D721Med (cell line): Measurements from ENCODE around the gene DUSP1.

ENCODE experiments used
- DNase-seq: peaks from one replicate; pipeline ENCODE4 v3.0.0; 2011; ENCODE audit warnings: low spot score; ENCODE audit not compliant: insufficient read length
- FAIRE-seq: peaks from 2 replicates; lab custom pipeline; 2011; peaks lifted over from hg19 to GRCh38; lab: Jason Lieb, UNC
- TF ChIP-seq, protein P1 (sequence below): IDR thresholded peaks from 2 replicates; pipeline ENCODE4 v1.5.1; 2012; ENCODE audit warnings: mild to moderate bottlenecking, control low read depth; ENCODE audit not compliant: insufficient read depth; ENCODE audit errors: missing control alignments

The DUSP1 gene

DNA sequence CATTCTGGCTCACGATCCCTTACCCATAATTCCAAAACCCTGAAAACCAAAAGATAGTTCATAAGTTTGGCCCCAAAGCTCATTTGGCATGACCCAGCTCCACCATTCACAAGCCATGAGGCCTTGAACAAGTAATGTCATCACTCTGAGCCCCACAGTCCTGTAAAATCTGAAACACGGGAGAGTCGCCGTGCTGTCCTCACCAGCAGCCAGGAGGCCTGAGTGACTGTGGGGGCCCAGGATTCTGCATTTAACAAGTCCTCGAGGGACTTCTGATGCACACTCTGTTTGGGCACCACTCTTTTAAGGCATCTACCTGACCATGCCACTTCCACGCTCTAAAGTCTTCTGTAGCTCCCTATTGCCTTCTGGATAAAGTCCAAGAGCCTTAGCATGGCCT is 40.8 kb downstream of the DUSP1 start:
- FAIRE-seq: no peak
- DNase-seq: no peak

DNA sequence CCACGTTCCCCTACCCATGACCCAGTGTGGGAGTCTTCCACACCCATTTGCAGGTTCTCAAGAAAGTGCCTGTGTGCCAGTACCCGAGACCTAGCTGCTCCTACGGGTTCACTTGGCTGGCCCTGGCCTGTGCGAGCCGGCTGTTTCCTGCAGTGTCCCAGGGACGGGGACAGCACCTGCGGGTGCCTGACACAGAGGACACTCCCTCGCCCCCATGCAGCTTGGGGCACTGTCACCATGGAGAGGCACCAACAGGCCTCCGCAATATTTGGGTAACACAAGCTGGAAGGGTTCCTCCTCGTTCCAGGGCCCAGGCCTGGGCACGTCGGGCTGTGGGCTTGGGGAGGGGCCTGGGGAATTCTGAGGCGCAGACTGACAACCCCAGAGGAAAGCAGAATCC is 41.4 kb downstream of the DUSP1 start:
- FAIRE-seq (no peak), DNase-seq (no peak)
- TF ChIP-seq, protein P1, sequence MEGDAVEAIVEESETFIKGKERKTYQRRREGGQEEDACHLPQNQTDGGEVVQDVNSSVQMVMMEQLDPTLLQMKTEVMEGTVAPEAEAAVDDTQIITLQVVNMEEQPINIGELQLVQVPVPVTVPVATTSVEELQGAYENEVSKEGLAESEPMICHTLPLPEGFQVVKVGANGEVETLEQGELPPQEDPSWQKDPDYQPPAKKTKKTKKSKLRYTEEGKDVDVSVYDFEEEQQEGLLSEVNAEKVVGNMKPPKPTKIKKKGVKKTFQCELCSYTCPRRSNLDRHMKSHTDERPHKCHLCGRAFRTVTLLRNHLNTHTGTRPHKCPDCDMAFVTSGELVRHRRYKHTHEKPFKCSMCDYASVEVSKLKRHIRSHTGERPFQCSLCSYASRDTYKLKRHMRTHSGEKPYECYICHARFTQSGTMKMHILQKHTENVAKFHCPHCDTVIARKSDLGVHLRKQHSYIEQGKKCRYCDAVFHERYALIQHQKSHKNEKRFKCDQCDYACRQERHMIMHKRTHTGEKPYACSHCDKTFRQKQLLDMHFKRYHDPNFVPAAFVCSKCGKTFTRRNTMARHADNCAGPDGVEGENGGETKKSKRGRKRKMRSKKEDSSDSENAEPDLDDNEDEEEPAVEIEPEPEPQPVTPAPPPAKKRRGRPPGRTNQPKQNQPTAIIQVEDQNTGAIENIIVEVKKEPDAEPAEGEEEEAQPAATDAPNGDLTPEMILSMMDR: no peak

More for the DNA sequence above, 40.8 kb downstream of the DUSP1 start:
- TF ChIP-seq, protein P1: no peak

GRCh38 chr5:172728481-172729241 is 42.3 kb downstream of the DUSP1 start:
- DNase-seq: no peak
- no peak for FAIRE-seq
- TF ChIP-seq, protein P1: no peak

- no peak for DNase-seq
- TF ChIP-seq, protein P1: no peak
- no peak for FAIRE-seq
Measured at GRCh38 chr5:172727551-172727950, 43.4 kb downstream of the DUSP1 start.

DNA sequence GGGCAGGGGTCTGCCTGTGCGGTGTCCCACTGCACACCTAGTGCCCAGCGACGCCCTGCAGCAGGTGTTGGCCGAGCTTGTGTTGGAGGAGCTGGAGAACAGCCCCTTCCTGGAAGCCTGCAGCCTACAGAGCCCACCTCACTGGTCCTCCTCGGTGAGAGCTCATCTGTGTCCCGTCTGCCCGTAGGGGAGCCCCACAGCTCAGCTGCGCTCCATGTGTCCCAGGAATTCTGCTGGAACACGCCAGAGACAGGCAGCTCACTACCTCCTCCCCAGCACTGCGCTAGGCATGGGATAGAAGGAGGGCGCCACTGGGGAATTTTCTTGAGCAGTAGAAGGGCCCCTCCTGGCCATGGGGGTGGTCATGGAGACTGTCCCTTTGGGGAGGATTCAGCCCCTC is 44.0 kb downstream of the DUSP1 start:
- DNase-seq (no peak), FAIRE-seq (no peak)
- TF ChIP-seq, protein P1: no peak

- no peak for FAIRE-seq
- DNase-seq: no peak
- TF ChIP-seq, protein P1: no peak
Measured at GRCh38 chr5:172725785-172726184, 45.2 kb downstream of the DUSP1 start.

DNA sequence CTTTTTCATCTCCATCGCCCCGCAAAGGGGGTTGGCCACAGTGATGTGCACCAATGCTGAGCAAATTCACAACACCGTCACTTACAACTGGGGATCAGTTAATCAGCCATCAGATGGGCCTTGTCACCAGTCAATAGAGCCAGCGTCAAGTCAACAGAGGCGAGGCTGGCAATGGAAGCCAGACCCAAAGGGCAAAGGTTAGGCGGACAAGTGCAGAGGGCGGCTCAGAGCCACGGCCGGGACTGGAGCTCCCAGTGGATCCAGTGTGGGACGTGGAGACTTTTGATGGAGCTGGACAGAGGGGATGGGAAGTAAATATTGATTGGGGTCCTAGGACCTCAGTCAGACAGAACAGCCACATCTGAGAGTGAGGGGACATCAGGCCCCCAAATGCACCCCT is 45.7 kb downstream of the DUSP1 start:
- FAIRE-seq (no peak), DNase-seq (no peak)

More for the DNA sequence above, 45.7 kb downstream of the DUSP1 start:
- TF ChIP-seq, protein P1: no peak
